IMR-90 (cell line): ENCODE results near the gene PTPRN2. TPM values are rescaled to one million over a fixed set of nuclear protein-coding genes. Genes with fewer than 3 reads are reported as not detected.

Experiments
- ATAC-seq: fragments of 200-7000 bp; cut with Tn5 transposase; 2 replicates; pipeline ENCODE4 v1.9.1; 2020; ENCODE audit warnings: low read depth, mild to moderate bottlenecking, moderate library complexity
- BruUV-seq: library from RNA; stranded (reverse); fragments of 400-500 nt; replicated peaks from 2 replicates; lab custom pipeline; 2021; lab: Mats Ljungman, UMichigan
- CTCF ChIA-PET: fragments of 300-600 bp; formaldehyde crosslinking; extraction: SDS; loops from one replicate; lab custom pipeline; 2021; ENCODE audit warnings: antibody characterized with exemption; lab: Yijun Ruan, JAX
- POLR2A ChIA-PET: fragments of 300-600 bp; sonication (Branson Sonifier 250); formaldehyde crosslinking; loops from one replicate; lab custom pipeline; 2022; ENCODE audit warnings: antibody characterized with exemption; ENCODE audit not compliant: unreplicated experiment; lab: Charles Lee
- DNase-seq: peaks from one replicate; pipeline ENCODE4 v3.0.0; 2013
- H2AFZ ChIP-seq: replicated peaks from 2 replicates; pipeline ENCODE3; 2013; ENCODE audit warnings: low read length, mild to moderate bottlenecking; ENCODE audit not compliant: poor library complexity
- H2AK5ac ChIP-seq: 2 replicates; pipeline ENCODE4 v1.6.1; 2013; ENCODE audit warnings: low read depth, low read length, inconsistent platforms
- H2AK9ac ChIP-seq: replicated peaks from 2 replicates; pipeline ENCODE3; 2013; ENCODE audit warnings: mild to moderate bottlenecking, low read depth, low read length, moderate library complexity; ENCODE audit not compliant: poor library complexity
- H2BK120ac ChIP-seq: 2 replicates; pipeline ENCODE4 v1.6.1; 2013; ENCODE audit warnings: low read depth, low read length, inconsistent platforms
- H2BK15ac ChIP-seq: 3 replicates; pipeline ENCODE4 v1.6.1; 2013; ENCODE audit warnings: low read depth, low read length, inconsistent platforms
- H2BK20ac ChIP-seq: 2 replicates; pipeline ENCODE4 v1.6.1; 2013; ENCODE audit warnings: low read depth, mild to moderate bottlenecking, inconsistent platforms, low read length, moderate library complexity
- H2BK5ac ChIP-seq: 2 replicates; pipeline ENCODE4 v1.6.1; 2013; ENCODE audit warnings: mild to moderate bottlenecking, low read depth, low read length, inconsistent platforms; ENCODE audit not compliant: poor library complexity, severe bottlenecking
- H3K14ac ChIP-seq: replicated peaks from 2 replicates; pipeline ENCODE4 v1.6.1; 2013; ENCODE audit warnings: low read depth, low read length, inconsistent platforms
- H3K18ac ChIP-seq: 2 replicates; pipeline ENCODE4 v1.6.1; 2013; ENCODE audit warnings: low read depth, low read length, control low read depth
- H3K23ac ChIP-seq: 2 replicates; pipeline ENCODE4 v1.6.1; 2013; ENCODE audit warnings: low read depth, low read length, inconsistent platforms
- H3K27ac ChIP-seq: 2 replicates; pipeline ENCODE4 v1.5.1; 2013; ENCODE audit warnings: mild to moderate bottlenecking, control low read depth, low read length; ENCODE audit not compliant: insufficient read depth
- H3K27me3 ChIP-seq: 2 replicates; pipeline ENCODE4 v1.6.1; 2013; ENCODE audit warnings: low read length; ENCODE audit not compliant: control insufficient read depth, insufficient read depth
- H3K36me3 ChIP-seq: 2 replicates; pipeline ENCODE4 v1.6.1; 2013; ENCODE audit warnings: low read length, mixed read lengths; ENCODE audit not compliant: control insufficient read depth, insufficient read depth
- H3K4ac ChIP-seq: 2 replicates; pipeline ENCODE4 v1.6.1; 2013; ENCODE audit warnings: low read depth, low read length, inconsistent platforms
- H3K4me1 ChIP-seq: 2 replicates; pipeline ENCODE4 v1.6.1; 2013; ENCODE audit warnings: low read length, mixed read lengths; ENCODE audit not compliant: control insufficient read depth, insufficient read depth
- H3K4me2 ChIP-seq: 2 replicates; pipeline ENCODE4 v1.6.1; 2013; ENCODE audit warnings: low read depth, mild to moderate bottlenecking, control low read depth, low read length, moderate library complexity
- H3K4me3 ChIP-seq: 2 replicates; pipeline ENCODE4 v1.5.1; 2013; ENCODE audit warnings: low read depth, mild to moderate bottlenecking, control low read depth, low read length, moderate library complexity; ENCODE audit not compliant: insufficient read depth
- H3K56ac ChIP-seq: 2 replicates; pipeline ENCODE4 v1.6.1; 2013; ENCODE audit warnings: low read length, inconsistent platforms; ENCODE audit not compliant: insufficient read depth; ENCODE audit errors: extremely low read depth
- H3K79me1 ChIP-seq, 2 experiments: 2 replicates each; pipeline ENCODE4 v1.6.1; 2013; ENCODE audit warnings: low read length in 2 of 2, inconsistent platforms in 1 of 2, low read depth in 1 of 2
- H3K9ac ChIP-seq: 2 replicates; pipeline ENCODE4 v1.6.1; 2013; ENCODE audit warnings: low read depth, low read length, control low read depth
- H3K9me1 ChIP-seq: 2 replicates; pipeline ENCODE4 v1.6.1; 2013; ENCODE audit warnings: low read length, inconsistent platforms; ENCODE audit not compliant: insufficient read depth
- H3K9me3 ChIP-seq: 2 replicates; pipeline ENCODE4 v1.6.1; 2013; ENCODE audit warnings: low read length; ENCODE audit not compliant: control insufficient read depth, insufficient read depth
- H4K20me1 ChIP-seq: 2 replicates; pipeline ENCODE4 v1.6.1; 2013; ENCODE audit warnings: low read length, inconsistent platforms; ENCODE audit not compliant: insufficient read depth
- H4K5ac ChIP-seq: 2 replicates; pipeline ENCODE4 v1.6.1; 2013; ENCODE audit warnings: mild to moderate bottlenecking, low read depth, low read length, control low read depth
- H4K8ac ChIP-seq, 2 experiments: 2 replicates each; pipeline ENCODE4 v1.6.1; 2013; ENCODE audit warnings: low read depth in 2 of 2, low read length in 2 of 2, control low read depth in 1 of 2, inconsistent platforms in 1 of 2
- H4K91ac ChIP-seq: 2 replicates; pipeline ENCODE4 v1.6.1; 2013; ENCODE audit warnings: low read depth, low read length, inconsistent platforms; ENCODE audit not compliant: insufficient read depth
- NFE2L2 ChIP-seq: fragments of 150-350 bp; IDR thresholded peaks from 2 replicates; pipeline ENCODE4 v1.6.1; 2016; ENCODE audit warnings: low read depth, mild to moderate bottlenecking, low read length
- WGBS, 2 experiments: methylation state at CpG; one replicate each; pipeline versions ENCODE4 v1.1.5 to v1.1.7; 2013; ENCODE audit warnings: missing lambda C conversion rate in 2 of 2; ENCODE audit not compliant: insufficient read length in 1 of 2; ENCODE audit errors: extremely low coverage in 2 of 2; 5-methylcytosine and 5-hydroxymethylcytosine counted together
- dilution Hi-C: fragments of 300-500 bp; cut with HindIII; formaldehyde crosslinking; loops from one replicate; pipeline ENCODE4 v1.14.3; 2018; ENCODE audit warnings: low sequenced_read_pairs; ENCODE audit not compliant: unreplicated experiment
- in situ Hi-C: fragments of 300-500 bp; cut with MboI; formaldehyde crosslinking; loops from 3 replicates; pipeline ENCODE4 v1.14.3; 2019; ENCODE audit warnings: low sequenced_read_pairs, inconsistent platforms, mixed read lengths
- intact Hi-C: fragments of 100-400 bp; cut with micrococcal nuclease; formaldehyde crosslinking; loops from 2 replicates; pipeline ENCODE4 v1.10.0; 2022
- polyA plus RNA-seq, 3 experiments: library from polyadenylated mRNA; depleted of rRNA; stranded (reverse); fragments of >200 nt; gene quantifications; 2 replicates each; pipeline ENCODE4 v1.2.3, GENCODE V29; 2012; ENCODE audit warnings: low replicate concordance in 1 of 3
- total RNA-seq: library from RNA; depleted of rRNA; stranded (reverse); fragments of >200 nt; gene quantifications from 2 replicates; pipeline ENCODE4 v1.2.3, GENCODE V29; 2012

PTPRN2 gene
- total and polyA plus RNA-seq, 2 of the 4 experiments (the other 2 are of a cell fraction) = 0.03 TPM; not detected in 1

DNA sequence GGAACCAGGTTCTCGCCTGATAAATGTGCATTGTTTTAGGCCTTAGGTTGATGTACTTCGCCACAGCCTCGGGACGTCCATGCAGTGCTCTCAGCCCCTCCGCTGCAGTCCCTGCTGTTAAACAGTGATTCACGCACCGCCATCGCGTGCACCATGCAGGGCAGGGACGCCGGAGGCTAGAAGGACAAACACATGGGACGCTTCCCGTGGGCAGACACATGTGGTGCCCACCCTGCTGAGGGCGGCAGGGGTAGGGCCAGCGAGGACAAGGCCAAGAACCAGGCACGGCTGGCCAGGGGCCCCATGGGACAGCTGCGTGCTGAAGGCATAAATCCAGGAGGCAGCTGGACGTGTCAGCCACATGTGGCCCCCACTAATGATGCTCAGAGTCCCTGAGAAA is 394.7 kb downstream of the PTPRN2 start:
- Histone ChIP-seq H2AK9ac (no peak overlapping the region), H3K9me3 (peaks cover 67% of the 10 kb centered on the region), H3K79me1 (no peaks in the 10 kb centered on the region), H4K91ac (no peak overlapping the region), H3K9ac (no peak overlapping the region), H3K9me1 (no peaks in the 10 kb centered on the region), H3K4ac (no peak overlapping the region), H3K23ac (no peak overlapping the region), H2BK20ac (no peak overlapping the region), H4K8ac (no peak overlapping the region), H2BK5ac (no peak overlapping the region), H3K4me1 (no peaks in the 10 kb centered on the region), H4K20me1 (no peaks in the 10 kb centered on the region), H3K27ac (no peak overlapping the region), H3K36me3 (no peaks in the 10 kb centered on the region), H3K56ac (no peak overlapping the region), H2AK5ac (no peak overlapping the region), H3K4me3 (no peak overlapping the region), H3K27me3 (no peaks in the 10 kb centered on the region), H4K5ac (no peak overlapping the region), H3K18ac (no peak overlapping the region), H3K14ac (no peak overlapping the region), H3K4me2 (no peak overlapping the region), H2AFZ (no peak overlapping the region), H2BK120ac (no peak overlapping the region), H2BK15ac (no peak overlapping the region)
- ChIA-PET POLR2A (no interaction called here), CTCF (no interaction called here)
- TF ChIP-seq NFE2L2 = no peak
- intact Hi-C loops = no loop called here
- dilution Hi-C loops = no loop called here
- BruUV-seq = no TSS peak
- in situ Hi-C loops = no loop called here
- no peak for ATAC-seq
- DNase-seq = no peak
- WGBS, 2 experiments = 55% methylated on average over 10 of the region's 18 CpGs; no CpG with 5 or more reads in 1 of the 2 experiments
